COLO668 (cell line): Measurements from ENCODE around the gene PDSS2.
"Not testable (repeated sequence)": the region's sequence is repeated elsewhere in the genome, so short reads cannot be mapped to it uniquely, and the experiment has no call there.

Source experiments
- DNase-seq: peaks from one replicate; lab custom pipeline; 2025; ENCODE audit not compliant: unreplicated experiment; lab: John Stamatoyannopoulos, UW

Gene PDSS2

DNA sequence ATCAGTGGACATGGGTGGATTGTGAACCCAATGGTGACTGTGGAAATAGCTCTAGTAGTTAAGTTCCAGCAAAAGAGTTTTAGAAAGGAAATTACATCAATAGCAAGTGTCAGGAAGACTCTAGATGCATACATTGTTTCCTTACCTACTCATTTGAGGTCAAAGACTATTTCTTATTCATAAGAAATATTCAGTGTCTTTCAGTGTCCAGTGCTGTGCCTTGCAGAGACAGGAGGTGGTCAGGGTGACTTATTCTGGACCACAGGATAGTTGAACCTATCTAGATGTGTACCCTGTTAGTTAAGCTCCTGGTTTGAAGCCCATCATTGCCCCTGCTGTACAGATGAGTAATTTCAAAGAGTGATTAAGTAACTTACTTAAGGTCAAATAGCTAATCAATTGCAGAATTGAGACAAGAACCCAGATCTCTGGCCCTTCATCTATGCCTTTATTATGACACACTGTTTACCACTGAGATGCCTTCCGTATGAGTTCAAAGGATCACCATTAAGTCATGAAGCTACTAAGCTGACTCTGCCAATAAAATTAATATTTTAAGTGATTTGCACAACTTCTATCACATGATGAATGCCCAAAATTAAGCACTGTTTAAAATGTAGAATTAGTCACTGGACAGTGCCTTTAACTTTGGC, 136.1 kb downstream of the PDSS2 start:
- DNase-seq: no peak

DNA sequence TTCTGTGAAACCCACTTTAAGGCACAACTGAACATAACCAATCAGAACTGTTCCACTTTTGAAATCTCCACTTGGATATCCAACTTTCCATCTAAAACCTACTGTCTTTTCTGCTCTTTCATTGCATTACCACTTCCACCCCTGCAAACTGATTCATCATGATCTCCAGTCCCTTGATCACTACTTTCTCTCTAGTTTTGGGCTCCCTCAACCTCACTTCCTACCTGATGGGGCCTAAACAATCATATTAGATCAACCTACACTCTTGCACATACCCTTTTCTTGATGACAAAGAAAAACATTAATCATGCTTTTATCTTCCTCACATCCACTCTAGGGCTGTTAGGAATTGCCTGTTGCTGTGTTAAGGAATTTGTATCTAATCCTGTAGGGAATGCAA, 137.6 kb downstream of the PDSS2 start:
- DNase-seq: no peak

DNA sequence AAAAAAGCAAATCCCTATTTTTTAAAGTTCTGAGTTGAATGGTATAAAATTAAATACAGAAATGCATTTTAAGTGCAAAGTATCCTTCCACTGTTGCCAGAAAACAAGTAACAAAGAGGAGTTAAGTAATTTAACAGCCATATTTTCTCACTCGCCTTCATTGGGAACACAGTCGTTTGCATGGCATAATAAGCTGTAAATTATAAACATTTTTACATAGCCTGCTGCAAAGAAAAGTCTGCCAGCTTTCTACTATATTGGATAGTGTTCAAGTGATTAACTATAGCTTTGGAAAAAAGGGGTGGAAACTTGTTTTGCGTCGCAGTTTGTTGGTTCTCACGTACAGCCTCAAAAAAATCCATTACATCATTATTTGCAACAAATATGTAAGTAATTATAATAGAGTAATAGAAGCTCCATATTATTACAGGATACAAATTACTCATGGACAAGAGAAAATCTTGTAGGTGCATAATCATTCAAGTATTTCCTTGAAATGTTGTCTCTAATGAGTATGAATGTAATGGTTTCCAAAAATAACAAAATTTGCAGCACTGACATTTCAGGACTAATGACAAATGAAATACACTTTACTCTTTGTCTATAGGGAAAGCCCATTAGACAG, 139.3 kb downstream of the PDSS2 start:
- no peak for DNase-seq

DNA sequence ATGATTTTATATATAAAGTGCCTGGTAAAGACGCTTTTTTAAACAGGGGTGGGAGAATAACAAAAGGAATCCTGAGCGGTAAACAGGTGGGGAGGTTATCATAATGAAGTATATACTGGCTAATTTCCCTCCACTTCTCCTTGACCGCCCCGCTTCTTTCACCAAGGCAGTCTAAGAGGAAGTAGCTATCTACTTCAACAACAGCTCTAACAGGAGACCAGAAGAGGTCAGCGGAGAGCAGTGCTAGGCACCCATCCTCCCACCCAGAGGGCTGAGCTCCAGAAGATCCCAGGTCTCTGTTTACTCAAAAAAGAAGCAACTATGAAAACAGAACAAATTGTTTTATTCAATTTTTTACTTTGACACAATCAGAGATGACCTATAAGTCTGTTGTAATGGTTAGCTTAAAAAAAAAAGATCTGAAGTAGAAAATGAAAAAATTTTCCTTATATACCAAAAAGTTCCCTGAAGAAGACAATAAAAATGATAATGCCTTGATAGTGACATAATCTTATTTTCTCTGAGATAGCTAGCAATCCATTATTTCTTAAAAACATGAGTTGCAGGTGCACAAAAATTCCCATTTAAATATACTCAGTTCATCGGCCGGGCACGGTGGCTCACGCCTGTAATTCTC, 141.1 kb downstream of the PDSS2 start:
- peak; percentile 50 for DNase-seq

DNA sequence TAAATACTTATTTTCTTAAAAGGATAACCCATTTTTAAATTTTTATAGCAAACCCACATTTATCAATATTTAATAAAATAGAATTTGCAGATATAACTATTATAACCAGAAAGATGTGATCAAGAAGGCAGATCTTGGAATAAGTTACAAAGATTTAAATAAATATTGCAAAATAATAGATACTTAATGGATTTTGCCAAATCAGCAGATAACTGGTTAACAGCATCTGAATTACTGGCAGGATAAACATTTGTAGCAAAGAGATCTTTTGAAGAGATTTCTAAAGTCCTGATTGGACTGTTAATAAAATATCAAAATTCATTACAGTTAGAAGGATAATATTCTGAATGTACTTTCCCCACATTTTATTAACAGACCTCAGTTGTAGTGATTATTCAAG, 144.2 kb downstream of the PDSS2 start:
- no peak for DNase-seq

DNA sequence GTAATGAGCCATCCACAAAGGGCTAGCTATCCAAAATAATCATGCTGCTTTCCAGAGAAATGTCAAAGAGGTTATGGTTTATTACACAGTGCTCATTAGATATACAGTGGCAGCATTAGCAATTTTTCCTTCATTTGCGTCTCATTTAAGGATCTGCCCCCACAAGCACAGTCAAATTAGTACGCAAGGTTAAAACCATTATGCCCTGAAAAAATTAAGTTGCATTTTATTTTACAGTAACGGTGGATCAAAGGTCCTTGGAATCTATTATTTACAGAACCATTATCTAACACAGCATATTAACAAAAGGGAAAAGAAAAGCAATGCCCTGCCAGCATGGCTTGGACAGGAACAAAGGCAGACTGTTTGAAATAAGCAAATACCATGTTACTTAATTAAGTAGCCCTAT, 144.8 kb downstream of the PDSS2 start:
- DNase-seq: no peak

DNA sequence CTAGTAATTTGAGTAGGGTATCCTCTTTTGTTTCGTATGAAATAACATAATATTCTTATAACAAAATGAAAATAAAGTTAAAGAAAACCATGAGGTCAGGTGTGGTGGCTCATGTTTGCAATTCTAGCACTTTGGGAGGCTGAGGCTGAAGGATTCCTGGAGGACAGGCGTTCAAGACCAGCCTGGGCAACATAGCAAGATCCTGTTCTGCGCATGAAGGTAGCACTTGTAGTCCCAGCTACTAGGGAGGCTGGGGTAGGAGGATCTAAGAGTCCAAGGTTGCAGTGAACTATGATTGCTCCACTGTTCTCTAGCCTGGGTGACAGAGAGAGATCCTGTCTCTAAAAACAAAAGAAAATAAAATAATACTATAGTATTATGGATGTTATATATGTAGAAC, 145.6 kb downstream of the PDSS2 start:
- no peak for DNase-seq

DNA sequence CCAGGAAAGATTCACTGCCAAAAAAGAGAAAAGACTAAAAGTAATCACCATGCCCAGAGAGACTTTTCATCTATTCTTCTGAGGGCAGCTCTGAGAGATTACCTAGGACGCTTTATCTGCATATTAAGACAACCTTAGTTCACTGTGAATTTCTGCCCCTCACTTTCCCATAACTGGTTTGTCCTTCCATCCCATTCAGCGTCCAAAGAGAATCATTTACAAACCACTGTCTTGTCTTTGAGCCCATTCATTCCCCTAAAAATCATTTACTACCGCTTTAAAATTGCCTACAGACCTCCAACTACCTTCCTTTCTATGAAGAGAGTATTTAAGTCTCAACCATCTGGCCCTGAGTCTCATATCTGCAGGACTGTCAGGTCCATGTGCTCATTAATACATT, 149.0 kb downstream of the PDSS2 start:
- no peak for DNase-seq

DNA sequence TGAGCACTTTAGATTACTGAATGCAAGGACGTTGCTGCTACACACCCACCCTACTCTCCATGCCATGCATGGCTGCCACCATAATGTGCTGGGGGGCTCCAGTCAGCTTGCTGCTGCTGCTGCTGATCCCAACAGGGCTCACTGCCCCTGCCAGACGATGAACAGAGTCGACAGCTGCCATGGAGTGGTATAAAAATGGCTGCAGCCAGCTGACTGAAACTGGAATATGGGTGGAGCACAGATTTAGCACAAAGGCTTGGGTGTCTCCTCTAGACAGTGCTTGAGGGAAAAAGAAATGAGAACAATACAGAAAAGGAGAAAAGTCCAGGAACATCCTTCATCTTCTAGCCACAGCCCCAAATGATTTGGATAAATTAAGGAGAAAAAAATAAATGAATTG, 150.7 kb downstream of the PDSS2 start:
- no peak for DNase-seq

DNA sequence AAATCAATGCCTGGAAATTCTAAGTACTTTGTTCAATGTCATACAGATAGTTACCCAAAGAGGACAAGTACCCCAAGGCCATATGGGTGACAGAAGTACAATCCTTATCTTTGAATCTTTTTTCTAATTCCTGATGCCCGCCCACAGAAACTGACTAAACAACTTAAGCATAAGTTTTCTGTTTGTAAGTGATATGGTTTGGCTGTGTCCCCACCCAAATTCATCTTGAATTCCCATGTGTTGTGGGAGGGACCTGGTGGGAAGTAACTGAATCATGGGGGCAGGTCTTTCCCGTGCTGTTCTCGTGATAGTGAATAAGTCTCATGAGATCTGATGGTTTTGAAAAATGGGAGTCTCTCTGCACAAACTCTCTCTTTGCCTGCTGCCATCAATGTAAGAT, 153.4 kb downstream of the PDSS2 start:
- DNase-seq: not testable (repeated sequence)

DNA sequence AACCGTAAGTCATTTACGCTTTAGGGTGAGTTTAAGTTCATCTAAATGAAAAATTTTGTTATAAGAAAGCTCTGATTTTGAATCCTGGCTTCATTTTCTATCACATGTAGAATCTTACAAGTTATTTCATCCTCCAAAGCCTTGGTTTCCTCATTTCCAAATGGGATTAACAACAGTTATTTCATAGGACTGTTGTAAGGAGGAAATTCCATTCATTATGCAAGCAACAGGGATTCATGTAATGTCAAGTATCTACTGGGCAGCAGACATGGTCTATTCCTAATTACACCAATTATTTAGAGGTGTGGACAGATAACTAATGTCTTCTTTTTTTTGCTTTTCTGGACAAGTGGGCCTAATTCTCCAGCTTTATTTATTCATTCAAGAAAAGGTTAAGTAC, 154.0 kb downstream of the PDSS2 start:
- no peak for DNase-seq

DNA sequence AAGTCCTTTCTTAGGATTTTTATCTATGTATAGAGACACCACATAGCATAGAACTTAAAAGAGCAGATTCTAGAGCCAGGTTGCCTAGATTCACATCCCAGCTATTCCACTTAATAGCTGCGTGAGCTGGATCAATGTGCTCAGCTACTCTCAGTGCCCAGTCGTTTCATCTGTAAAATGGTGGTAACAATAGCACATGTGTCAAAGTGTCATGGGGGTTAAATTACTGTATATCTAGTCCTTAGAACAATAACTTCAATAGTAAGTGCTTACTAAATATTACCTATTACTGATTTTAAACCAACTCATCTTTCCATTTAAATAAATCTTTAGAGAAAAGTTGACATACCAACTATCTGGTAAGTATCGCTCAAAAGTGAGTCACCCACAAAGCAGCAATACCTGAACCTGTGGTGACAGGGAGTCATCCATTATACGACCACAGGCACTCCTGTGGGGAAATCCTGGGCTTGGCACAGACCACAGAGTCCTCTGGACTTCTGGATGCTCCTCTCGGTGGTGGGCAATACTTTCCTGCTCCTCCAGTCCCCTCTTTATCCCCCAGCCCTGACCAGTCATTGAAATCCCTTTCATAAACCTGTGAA, 154.8 kb downstream of the PDSS2 start:
- DNase-seq: no peak

DNA sequence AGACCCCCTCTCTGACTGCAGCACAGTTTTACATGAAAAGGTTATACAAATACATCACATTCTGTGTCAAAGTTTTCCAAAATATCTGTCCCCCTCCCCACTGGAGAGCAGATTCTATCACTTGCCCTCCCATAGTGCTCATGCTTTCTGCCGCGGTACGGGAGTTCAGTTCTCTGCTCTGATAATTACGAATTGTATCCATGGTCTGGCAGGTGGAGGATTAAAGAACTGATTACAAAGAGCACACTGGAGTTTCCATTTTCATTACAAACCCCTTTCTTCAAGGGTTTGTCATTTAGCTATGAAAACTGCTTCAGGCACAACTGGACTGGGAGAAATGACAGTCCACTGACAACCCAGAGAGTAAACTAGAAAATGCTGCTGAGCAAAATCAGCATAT, 166.0 kb downstream of the PDSS2 start:
- no peak for DNase-seq

DNA sequence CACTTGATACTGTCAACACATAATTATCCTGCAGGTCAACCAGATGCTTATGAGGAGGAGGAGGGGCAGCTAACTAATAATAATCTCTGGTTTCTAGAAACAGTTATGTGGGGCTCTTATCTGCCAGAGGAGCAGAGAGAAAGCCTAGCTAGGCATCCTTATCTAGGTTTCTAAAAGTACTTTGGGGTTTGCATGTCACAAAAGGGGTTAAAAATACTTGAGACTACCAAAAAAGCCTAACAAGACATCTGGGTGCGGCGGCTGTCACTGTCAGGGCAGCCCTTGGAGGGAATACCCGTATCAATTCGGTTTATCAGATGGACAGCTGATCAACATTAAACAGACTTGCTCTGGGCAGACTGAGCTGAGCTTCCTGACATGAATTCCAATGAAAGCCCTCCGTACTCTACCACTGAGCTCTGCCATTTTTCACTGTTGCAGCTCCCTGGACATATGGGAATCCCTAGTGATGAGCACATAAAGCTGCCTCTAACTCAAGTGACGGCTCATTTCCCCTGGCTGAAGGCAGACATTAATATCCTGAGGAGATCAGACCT, 166.6 kb downstream of the PDSS2 start:
- no peak for DNase-seq

DNA sequence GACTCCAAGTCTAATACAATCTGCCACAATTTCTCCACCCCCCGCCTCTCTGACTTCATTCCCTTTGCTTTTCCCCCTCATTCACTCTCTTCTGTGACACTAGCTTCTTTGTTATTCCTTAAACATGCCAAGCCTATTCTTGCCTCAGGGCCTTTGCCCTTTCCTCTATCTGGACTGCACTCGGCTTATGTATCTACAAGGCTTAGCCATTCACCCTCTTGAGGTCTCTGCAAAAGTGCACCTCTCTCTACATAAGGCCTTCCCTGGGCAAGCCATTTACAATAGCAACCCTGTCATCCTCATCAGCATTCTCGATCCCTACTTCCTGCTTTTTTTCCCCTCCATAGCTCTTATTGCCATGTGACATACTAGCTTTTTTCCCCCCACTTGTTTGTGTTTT, 168.9 kb downstream of the PDSS2 start:
- no peak for DNase-seq

DNA sequence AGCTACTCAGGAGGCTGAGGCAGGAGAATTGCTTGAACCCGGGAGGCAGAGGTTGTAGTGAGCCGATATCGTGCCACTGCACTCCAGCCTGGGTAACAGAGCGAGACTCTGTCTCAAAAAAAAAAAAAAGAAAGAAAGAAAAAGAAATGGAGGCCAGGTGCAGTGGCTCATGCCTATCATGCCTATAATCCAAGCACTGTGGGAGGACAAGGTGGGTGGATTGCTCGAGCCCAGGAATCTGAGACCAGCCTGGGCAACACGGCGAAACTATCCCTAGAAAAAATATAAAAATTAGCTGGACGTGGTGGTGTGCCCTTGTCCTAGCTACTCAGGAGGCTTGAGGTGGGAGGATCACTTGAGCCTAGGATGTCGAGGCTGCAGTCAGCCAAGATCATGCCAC, 170.1 kb downstream of the PDSS2 start:
- DNase-seq: not testable (repeated sequence)

DNA sequence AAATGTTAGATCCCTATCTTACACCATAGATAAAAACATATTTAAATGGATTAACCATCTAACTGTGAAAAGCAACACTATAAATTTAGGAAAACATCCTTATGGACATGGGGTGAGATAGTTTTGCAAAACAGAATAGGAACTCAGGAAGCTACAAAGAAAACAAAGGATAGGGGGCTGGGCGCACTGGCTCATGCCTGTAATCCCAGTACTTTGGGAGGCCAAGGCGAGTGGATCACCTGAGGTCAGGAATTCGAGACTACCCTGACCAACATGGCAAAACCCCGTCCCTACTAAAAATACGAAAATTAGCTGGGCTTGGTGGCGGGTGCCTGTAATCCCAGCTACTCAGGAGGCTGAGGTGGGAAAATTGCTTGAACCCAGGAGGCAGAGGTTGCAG, 173.7 kb downstream of the PDSS2 start:
- DNase-seq: not testable (repeated sequence)

DNA sequence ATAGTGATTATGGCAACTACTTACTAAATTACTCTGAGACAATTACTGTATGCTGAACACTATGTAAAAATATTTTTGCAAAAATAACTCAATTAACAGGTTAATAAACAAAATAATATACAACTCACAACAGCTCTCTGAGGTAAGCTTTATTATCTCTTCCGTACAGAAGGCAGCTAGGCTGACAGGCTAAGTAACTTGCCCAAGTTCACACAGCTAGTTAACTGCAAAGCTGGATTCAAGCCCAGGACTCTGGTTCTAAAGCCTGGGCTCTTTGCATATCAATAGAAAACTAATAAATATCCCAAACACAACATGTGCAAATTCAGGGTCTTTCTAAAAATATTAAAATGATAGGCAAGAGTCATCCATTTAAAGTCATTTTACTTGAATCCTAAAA, 174.6 kb downstream of the PDSS2 start:
- no peak for DNase-seq

DNA sequence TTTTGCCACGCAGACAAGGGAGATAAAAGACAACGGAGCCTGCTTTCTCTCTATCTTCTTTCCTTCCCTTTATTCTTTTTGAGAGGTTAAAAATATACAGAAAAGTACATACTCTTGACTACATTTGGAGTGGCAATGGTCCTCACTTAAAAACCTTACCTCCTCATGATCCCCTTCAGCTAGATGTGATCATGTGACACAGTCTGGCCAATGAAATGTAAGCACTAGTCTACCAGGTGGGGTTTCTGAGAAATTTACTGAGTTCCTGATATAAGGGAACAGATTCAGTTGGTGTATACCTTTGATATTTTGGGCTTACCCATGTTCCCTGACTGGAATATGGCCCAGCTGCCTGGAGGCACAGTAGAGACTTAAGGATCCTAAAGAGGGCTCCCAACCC, 178.6 kb downstream of the PDSS2 start:
- no peak for DNase-seq

DNA sequence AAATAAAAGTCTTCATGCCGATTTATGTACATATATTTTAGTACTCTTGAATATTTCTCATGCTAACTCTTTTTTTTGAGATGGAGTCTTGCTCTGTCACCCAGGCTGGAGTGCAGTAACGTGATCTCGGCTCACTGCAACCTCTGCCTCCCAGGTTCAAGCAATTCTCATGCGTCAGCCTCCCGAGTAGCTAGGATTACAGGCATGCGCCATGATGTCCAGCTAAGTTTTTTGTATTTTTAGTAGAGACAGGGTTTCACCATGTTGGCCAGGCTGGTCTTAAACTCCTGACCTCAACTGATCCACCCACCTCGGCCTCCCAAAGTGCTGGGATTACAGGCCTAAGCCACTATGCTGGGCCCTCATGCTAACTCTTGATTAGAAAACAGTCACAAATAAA, 179.4 kb downstream of the PDSS2 start:
- DNase-seq: not testable (repeated sequence)

DNA sequence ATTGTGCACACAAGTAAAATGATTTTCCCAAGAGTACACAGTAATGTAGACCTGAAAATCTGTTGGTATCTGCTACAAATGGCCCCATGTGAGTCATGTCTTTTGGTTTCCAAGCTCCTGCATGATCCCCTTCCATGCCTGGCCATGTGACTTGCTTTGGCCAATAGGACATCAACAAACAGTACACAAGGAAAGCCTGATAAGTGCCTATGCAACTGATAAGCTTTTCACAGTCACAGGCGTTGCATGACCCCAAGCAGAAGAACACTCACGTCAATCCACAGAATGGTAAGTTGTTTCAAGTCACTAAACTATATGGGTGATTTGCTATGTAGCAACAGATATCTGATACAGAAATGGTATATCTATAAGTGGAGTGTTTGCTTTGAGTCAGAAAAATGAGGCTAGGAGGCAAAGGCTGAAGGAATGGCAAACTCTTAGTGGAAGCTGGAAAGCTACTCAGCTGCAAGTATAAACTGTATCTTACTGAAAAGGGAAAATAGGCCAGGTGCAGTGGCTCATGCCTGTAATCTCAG, 184.0 kb downstream of the PDSS2 start:
- peak; percentile 20 for DNase-seq

DNA sequence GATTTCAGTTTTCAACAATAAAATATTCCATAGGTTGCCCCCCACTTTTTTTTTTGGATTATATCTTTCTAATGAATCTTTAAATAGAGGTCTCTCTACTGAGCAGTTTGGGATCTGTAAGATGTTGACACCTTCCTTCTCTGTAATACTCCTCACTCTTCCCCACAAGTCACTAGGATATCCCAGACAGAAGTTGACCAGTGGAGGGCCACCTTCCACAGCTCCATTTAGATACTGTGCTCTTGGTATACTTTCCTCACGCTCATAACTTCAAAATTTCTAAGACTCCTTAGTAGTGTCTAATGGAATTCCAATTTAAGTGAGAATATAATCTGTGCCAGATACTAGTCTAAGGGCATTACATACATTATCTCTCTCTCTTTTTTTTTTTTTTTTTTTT, 185.1 kb downstream of the PDSS2 start:
- DNase-seq: no peak
